HG02981 (cell line): Measurements from ENCODE around the gene GOLT1A.

Experiments used
- ATAC-seq: cut with Tn5 transposase; IDR thresholded peaks from one replicate; pipeline ENCODE4 v1.9.1; 2021; ENCODE audit warnings: mild to moderate bottlenecking, moderate library complexity; ENCODE audit not compliant: unreplicated experiment

GOLT1A gene

DNA sequence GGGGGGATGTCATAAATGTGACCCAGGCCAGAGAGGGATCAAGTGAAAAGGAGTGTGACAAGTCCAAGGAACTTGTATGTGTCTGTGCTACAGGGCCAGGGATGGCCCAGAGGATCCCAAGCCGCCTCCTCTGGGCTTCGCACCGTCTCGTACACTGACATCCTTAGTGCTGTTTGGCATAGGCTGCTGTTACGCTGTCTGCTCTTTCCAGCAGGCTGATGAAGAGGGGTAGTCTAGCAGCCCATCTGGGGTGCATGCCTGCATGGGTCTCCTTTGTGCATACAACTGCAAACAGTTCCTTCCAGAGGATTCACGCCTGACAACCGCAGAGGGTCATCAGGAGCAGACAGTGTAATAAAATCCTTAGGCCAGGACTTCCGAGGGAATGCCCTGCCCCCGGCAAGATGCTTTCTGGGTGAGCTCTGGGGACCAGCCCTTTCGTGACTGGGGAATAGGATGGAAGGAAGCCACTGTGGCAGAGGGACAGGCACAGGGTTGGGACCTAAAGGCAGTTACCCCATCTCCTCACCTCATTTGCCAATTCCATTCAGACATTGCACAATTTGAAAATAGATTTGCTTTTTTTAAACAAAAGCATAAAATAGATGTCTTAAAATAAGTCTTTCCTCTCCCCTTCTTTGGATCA lies 6.3 kb upstream of the GOLT1A start:
- no peak for ATAC-seq

- ATAC-seq = no peak
Measured at GRCh38 chr1:204218552-204218951, 4.8 kb upstream of the GOLT1A start.

DNA sequence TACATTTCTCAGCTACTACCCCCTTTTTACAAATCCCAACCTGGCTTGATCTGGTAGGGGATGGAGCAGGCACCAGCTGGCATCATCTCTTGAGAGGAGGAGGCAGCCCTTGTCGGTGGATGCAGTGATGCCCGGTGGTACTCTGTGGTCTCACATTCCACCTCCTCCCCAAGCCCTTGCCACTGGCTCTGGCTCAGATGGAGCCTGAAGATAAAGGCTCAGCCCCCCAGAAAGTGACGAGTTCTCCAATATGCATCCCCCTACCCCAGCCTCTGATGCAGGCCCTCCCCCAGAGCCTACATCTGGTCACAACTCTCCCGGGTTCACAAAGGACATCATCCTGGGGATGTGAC lies 3.8 kb upstream of the GOLT1A start:
- ATAC-seq = no peak

DNA sequence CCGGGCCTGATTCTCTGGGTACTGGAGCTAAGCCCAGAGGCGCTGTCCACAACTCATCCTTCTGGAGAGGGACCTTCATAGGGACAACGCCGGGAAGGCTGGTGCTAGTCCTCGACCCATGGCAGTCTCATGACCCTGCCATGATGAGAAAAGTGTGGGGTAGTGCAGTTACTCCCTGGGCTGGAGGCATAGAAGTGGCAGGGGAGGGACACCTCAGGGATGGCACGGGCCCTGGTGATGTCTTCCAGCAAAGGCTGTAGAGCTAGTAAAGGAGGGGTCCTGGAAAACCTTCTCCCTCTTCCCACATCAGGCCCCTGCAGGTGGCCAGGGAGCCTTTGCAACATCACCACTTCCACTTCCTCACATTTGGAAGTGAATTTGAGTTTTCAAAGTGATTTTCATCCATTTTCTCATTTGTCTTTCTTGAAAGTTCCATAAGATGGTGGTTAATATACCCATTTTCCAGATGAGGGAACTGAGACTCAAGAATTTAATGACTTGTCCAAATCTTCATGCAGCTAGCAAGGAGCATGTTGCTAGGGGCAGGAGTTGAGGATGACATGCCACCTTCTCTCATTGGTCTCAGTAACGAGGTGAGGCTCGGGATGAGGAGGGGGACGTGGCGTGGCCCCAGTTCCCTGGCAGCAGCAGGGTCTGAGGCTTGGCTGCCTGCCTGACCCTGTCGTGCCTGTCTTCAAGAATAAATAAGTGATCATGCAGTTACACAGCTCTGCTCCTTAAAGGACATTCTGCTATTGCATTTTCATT lies 3.3 kb upstream of the GOLT1A start:
- ATAC-seq = no peak

GRCh38 chr1:204216236-204216635 lies 2.4 kb upstream of the GOLT1A start:
- no peak for ATAC-seq

DNA sequence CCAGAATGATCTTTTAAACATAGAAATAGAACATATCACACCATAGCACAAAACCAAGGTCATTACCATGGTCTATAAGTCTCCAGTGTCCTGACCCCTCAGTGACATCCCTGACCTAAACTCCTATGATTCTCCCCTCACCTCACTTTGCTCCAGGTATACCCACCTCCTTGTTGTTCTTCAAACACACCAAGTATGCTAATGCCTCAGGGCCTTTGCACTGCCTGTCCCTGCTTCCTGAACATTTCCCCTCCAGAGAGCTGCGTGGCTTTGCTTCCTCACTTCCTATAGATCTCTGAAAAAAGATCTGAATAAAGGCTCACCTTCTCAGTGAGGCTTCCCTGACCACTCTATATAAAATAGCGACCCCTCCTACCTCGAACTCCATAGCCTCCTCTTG lies 1.1 kb downstream of the GOLT1A start:
- no peak for ATAC-seq

GRCh38 chr1:204211046-204211445 lies 2.7 kb downstream of the GOLT1A start:
- no peak for ATAC-seq

DNA sequence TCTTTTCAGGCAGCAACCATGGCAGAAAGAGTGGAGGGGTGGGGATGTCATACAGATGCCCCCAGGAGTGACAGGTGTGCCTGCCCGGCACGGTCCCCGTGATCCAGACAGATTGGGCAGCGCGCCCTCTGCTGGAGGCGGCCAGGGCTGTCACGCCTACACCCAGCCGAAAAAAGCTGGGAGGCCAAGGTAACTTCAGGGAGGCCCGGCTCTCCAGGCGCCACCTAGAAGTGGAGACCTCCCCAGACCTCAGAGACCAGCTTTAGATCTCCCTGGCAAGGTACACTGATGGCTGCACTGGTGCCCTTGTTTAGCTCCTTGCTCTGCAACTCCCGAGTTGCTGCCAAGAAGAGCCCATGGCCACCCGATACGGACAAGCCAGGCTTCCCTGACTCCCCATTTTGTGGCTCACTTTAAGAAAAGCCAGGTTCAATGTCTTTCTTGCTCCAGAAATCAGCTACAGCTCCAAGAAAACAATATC lies 6.6 kb downstream of the GOLT1A start:
- ATAC-seq = no peak

- no peak for ATAC-seq
Measured at GRCh38 chr1:204206121-204206520, 7.7 kb downstream of the GOLT1A start.

- ATAC-seq = no peak
Measured at GRCh38 chr1:204205486-204205885, 8.3 kb downstream of the GOLT1A start.

DNA sequence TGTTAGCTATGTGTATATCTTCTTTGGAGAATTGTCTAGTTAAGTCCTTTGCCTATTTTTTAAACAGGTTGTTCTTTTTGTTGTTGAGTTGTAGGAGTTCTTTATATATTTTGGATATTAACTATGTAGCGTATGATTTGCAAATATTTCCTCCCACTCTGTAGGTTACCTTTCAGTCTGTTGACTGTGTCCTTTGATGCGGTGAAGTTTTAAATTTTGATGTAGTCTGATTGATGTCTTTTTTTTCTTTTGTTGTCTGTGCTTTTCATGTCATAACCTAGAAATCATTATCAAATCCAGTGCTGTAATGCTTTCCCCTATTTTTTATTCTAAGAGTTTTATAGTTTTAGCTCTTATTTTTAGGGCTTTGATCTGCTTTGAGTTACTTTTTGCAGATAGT lies 8.8 kb downstream of the GOLT1A start:
- no peak for ATAC-seq

DNA sequence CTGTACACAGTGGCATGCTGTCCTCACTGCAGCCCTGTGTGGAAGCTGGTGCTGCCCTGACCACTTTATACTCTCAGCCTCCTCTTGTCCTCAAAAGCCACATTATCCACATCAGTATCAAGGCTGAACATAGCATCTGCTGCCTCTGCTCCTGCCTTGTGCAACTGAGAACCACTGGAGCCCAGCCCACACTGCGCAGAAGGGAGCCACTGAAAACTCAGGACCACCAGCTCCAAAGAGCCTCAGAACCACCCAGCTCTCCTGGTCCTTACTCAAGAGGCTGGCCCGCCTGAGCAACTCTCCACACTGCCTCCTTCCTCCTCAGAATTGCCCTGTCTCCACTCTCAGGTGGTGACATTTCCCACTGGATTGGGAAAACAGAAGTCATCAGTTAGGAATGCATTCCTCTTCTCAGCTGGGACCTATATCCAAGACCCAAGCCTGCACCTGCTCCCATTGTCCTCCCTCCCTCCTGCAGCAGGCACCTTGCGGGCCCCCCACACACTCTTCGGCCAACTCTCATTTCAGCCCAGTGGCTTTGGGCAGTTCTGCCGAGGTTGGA lies 10.5 kb downstream of the GOLT1A start:
- ATAC-seq = no peak

- ATAC-seq = no peak
Measured at GRCh38 chr1:204202481-204202880, 11.3 kb downstream of the GOLT1A start.

DNA sequence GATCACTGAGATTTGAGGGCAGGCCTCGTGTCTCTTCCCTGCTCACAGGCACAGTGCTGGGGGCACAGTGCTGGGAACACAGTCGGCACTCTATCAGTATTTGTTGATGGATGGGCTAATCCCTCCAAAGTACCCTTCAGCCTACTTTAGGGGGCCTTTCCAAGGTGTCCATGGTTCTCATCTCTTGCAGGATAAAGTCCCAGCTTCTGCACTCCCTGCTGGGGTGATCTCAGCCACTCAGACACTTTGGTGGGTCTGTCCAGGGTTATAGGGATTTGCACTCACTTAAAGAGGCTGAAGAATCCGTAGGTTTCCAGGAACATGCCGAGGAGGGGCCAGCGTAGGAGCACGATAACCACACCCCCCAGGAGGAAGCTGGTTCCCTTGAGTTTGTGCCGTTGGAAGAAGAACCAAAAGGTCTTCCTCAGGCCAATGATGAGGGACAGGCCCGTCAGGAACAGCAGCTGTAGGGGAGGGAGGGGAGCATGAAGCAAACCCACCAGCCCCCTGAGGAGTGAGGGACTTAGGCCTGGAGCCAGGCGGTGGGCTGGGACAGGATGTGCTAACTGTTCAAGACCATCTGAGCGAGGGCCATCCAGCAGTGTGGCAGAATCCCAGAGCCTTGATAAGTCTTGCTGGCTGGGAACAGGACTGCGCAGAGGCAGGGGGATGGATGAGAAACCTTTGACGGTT lies 12.3 kb downstream of the GOLT1A start:
- no peak for ATAC-seq

DNA sequence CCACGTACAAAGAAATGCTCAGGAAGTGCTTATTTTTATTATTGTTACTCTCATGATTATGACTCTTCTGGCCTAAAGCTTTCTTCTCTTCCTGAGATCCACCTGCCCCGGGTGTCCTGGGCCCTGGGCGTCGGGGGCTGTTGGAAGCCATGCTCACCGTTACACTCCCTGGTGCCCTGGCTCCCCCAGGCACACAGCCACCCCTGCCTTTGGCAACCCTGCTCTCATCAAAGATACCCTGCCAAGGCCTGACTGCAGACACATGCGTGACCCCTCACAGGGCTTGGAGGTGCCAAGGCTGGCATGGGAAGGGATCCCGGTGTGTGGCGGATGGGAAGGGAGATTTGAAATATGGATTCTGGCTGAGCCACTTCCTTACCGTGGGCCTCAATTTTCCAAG lies 14.2 kb downstream of the GOLT1A start:
- no peak for ATAC-seq

DNA sequence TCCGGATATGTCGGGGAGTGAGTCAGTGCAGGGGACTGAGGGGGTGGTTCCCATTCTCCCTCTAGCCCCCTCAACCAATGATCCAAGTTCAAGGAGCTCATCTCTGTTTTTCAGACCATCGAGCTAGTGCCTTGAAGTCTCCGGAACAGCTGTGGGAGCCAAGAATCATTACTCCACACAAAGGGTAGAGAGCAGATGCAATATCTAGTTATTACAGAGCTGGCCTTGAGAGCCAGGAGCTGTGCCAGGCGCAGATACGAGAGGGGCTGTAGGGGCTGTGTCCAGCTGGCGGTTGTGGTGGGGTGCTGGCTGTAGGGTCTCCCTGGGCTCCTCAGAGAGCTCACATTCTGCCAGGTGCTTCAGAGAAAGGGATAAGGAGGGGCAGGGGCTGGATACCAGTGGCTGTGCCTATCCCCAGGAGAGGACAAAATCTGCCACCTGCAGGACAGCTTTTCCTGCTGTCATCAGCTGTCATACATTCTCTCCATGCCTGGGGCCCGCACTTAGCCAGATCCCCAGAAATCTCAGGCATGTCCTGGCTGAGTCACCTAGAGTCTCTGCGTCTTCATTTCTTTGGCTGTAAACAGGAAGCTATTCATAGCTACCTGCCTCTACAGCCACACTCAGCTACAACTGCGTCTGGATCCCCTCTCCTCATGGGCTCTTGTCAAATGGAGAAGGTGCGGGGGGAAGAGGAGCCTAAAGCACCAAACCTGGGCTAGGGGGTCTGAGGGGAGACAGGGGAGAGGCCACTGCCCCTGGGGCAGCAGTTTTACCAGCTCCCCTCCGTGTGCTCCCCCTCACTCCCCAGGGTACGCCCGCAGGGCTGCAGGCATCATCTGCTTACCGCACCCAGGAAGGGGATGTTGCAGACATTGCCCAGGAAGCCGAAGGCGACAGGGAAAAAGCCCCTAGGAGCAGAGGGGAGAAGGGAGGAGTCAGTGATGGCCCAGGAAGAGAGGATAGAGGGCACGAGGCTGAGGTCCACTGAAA lies 15.1 kb downstream of the GOLT1A start:
- no peak for ATAC-seq

GRCh38 chr1:204197068-204197467 lies 16.7 kb downstream of the GOLT1A start:
- ATAC-seq = no peak

GRCh38 chr1:204196068-204196795 lies 17.6 kb downstream of the GOLT1A start, which contains the start of gene KISS1:
Gene KISS1 (minus strand): TSS chr1:204196491. CDS start chr1:204192876, 3,615 bp downstream.
- ATAC-seq = no peak

DNA sequence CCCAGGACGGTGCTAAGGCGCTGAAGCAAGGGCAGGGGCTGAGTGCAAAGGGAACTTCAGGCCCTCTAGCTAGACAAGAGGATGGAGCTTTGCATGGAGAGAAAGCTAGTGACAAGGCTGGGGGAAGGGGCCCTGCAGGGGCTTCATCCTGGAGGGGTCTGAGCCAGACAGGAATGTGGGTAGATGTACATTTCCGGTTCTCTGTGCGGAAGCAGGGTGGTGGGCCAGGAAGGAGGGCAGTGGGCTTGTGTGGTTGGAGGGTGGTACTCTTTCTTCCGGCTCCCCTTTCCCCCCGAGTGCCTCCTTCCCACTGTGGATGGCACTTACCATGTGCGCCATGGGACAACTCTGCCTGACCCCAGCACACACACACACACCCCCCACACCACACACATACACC lies 19.0 kb downstream of the GOLT1A start:
- ATAC-seq = no peak

GRCh38 chr1:204194080-204194479 lies 19.7 kb downstream of the GOLT1A start:
- no peak for ATAC-seq
